HepG2 (cell line): ENCODE results near the gene ZNF575. TPM values are rescaled to one million over a fixed set of nuclear protein-coding genes. Genes with fewer than 3 reads are reported as not detected.

Experiments
- BCL6 ChIP-seq: IDR thresholded peaks from 2 replicates; pipeline ENCODE4 v1.6.1; 2016; ENCODE audit warnings: missing genetic modification reagents, missing compliant biosample characterization
- ELF1 ChIP-seq: sonication (generic); formaldehyde crosslinking; IDR thresholded peaks from 2 replicates; pipeline ENCODE4 v1.4.0; 2020; ENCODE audit warnings: missing genetic modification reagents
- EP300 ChIP-seq, 3 experiments: sonication (generic) in 1 of 3; formaldehyde crosslinking in 1 of 3; IDR thresholded peaks; 2 replicates each; pipeline versions ENCODE4 v1.5.1 to v1.6.1; 2011 to 2020; ENCODE audit warnings: low read depth in 2 of 3, low read length in 2 of 3, borderline replicate concordance in 1 of 3, improper control_type of control experiment in 1 of 3, mild to moderate bottlenecking in 1 of 3, missing genetic modification reagents in 1 of 3, moderate library complexity in 1 of 3
- GATAD2A ChIP-seq: IDR thresholded peaks from 2 replicates; pipeline ENCODE4 v1.6.1; 2016
- HINFP ChIP-seq: sonication (generic); formaldehyde crosslinking; IDR thresholded peaks from 2 replicates; pipeline ENCODE4 v1.4.0; 2020; ENCODE audit warnings: low read depth, mild to moderate bottlenecking, missing genetic modification reagents
- HMG20B ChIP-seq: conservative IDR thresholded peaks from 2 replicates; pipeline ENCODE4 v1.6.1; 2016; ENCODE audit warnings: missing genetic modification reagents, missing compliant biosample characterization
- KAT8 ChIP-seq: IDR thresholded peaks from 2 replicates; pipeline ENCODE4 v1.6.1; 2016; ENCODE audit warnings: missing genetic modification reagents, missing compliant biosample characterization
- KDM2A ChIP-seq: sonication (generic); formaldehyde crosslinking; IDR thresholded peaks from 2 replicates; pipeline ENCODE4 v1.4.0; 2020; ENCODE audit warnings: low read depth, missing genetic modification reagents, borderline replicate concordance
- MEIS1 ChIP-seq: sonication (generic); formaldehyde crosslinking; IDR thresholded peaks from 2 replicates; pipeline ENCODE4 v1.9.0; 2021; ENCODE audit warnings: mild to moderate bottlenecking, missing genetic modification reagents, moderate library complexity, borderline replicate concordance
- SPEN ChIP-seq: sonication (generic); formaldehyde crosslinking; IDR thresholded peaks from 2 replicates; pipeline ENCODE4 v1.5.1; 2020; ENCODE audit warnings: low read depth, mild to moderate bottlenecking, missing genetic modification reagents
- TBL1XR1 ChIP-seq: fragments of 150-350 bp; IDR thresholded peaks from 2 replicates; pipeline ENCODE4 v1.6.1; 2014; ENCODE audit warnings: borderline replicate concordance, low read length; ENCODE audit not compliant: partially characterized antibody
- TBX2 ChIP-seq: sonication (generic); formaldehyde crosslinking; IDR thresholded peaks from 2 replicates; pipeline ENCODE4 v1.5.0; 2020; ENCODE audit warnings: missing genetic modification reagents, mild to moderate bottlenecking, borderline replicate concordance
- THRA ChIP-seq: sonication (generic); formaldehyde crosslinking; IDR thresholded peaks from 2 replicates; pipeline ENCODE4 v1.4.0; 2020; ENCODE audit warnings: missing genetic modification reagents, borderline replicate concordance
- ZNF703 ChIP-seq: sonication (generic); formaldehyde crosslinking; IDR thresholded peaks from 2 replicates; pipeline ENCODE4 v1.5.1; 2020; ENCODE audit warnings: missing genetic modification reagents, mild to moderate bottlenecking, moderate library complexity, borderline replicate concordance
- ZSCAN5A ChIP-seq: sonication (generic); formaldehyde crosslinking; IDR thresholded peaks from 2 replicates; pipeline ENCODE4 v1.8.0; 2022; ENCODE audit warnings: mild to moderate bottlenecking, missing genetic modification reagents, borderline replicate concordance
- polyA plus RNA-seq, 8 experiments: library from polyadenylated mRNA; depleted of rRNA in 3 of 8; stranded (reverse) in 7 of 8; unstranded in 1 of 8; fragments of >200 nt; fragmentation: Illumina TruSeq in 4 of 8; extraction: Trizol in 4 of 8; gene quantifications; 2 replicates each; pipeline versions ENCODE4 v1.2.1 to v1.2.3, GENCODE V29; 2011 to 2016; ENCODE audit warnings: low read depth in 4 of 8, missing spikeins in 1 of 8, mixed read lengths in 1 of 8; ENCODE audit not compliant: insufficient read depth in 1 of 8
- total RNA-seq, 5 experiments: library from RNA; depleted of rRNA; stranded (reverse); fragments of >200 nt; fragmentation: Illumina TruSeq; extraction: Trizol; gene quantifications; 2 replicates each; pipeline ENCODE4 v1.2.3, GENCODE V29; 2016; ENCODE audit warnings: low read depth in 1 of 5
- TF ChIP-seq, protein P1 (sequence below): IDR thresholded peaks from 2 replicates; pipeline ENCODE4 v1.6.1; 2016; ENCODE audit warnings: low read depth, missing genetic modification reagents, missing compliant biosample characterization
- TF ChIP-seq, protein P2 (sequence below): IDR thresholded peaks from 2 replicates; pipeline ENCODE4 v1.6.1; 2016; ENCODE audit warnings: low read depth

Gene ZNF575
- total and polyA plus RNA-seq, 2 of the 13 experiments (the other 11 are each of a cell fraction or from before 2014, with no cell fraction given), result 0.17 to 0.27 TPM

DNA sequence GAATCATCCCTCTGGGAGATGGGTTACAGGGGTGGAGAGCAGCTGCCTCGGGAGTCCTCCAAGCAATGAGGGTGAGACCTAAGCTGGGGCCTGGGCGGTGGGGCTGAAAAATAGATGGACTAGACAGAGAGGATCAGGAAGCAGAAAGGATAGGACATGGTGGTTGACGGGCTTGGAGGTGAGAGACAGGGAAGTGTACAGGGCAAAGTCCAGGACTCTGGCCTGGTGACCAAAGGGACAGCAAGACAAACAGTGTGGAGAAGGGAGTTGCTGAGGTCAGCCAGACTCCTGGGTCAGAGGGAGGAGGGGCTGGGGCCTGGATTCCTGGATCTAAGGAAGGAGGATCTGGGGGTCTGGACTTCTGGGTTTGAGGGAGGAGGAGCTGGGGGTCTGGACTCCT is 33.9 kb upstream of the ZNF575 start (continued):
- peak; percentile 76; the same call in 1 of the 2 replicates for TF ChIP-seq THRA (CRISPR knock-in tag)
- TF ChIP-seq HMG20B, result no peak
- peak; percentile 54 to 61; a peak in 2 of 4 replicates for TF ChIP-seq EP300 (IDR thresholded peaks at IDR 0.05; ENCODE audit: low read depth in 2 of 2, low read length in 2 of 2)
- TF ChIP-seq EP300 (CRISPR knock-in tag; IDR thresholded peaks at IDR 0.05; ENCODE audit: borderline replicate concordance), result 0 out of 2 replicates have a peak, but pooled peaks have one; percentile 38
- TF ChIP-seq, protein P1, sequence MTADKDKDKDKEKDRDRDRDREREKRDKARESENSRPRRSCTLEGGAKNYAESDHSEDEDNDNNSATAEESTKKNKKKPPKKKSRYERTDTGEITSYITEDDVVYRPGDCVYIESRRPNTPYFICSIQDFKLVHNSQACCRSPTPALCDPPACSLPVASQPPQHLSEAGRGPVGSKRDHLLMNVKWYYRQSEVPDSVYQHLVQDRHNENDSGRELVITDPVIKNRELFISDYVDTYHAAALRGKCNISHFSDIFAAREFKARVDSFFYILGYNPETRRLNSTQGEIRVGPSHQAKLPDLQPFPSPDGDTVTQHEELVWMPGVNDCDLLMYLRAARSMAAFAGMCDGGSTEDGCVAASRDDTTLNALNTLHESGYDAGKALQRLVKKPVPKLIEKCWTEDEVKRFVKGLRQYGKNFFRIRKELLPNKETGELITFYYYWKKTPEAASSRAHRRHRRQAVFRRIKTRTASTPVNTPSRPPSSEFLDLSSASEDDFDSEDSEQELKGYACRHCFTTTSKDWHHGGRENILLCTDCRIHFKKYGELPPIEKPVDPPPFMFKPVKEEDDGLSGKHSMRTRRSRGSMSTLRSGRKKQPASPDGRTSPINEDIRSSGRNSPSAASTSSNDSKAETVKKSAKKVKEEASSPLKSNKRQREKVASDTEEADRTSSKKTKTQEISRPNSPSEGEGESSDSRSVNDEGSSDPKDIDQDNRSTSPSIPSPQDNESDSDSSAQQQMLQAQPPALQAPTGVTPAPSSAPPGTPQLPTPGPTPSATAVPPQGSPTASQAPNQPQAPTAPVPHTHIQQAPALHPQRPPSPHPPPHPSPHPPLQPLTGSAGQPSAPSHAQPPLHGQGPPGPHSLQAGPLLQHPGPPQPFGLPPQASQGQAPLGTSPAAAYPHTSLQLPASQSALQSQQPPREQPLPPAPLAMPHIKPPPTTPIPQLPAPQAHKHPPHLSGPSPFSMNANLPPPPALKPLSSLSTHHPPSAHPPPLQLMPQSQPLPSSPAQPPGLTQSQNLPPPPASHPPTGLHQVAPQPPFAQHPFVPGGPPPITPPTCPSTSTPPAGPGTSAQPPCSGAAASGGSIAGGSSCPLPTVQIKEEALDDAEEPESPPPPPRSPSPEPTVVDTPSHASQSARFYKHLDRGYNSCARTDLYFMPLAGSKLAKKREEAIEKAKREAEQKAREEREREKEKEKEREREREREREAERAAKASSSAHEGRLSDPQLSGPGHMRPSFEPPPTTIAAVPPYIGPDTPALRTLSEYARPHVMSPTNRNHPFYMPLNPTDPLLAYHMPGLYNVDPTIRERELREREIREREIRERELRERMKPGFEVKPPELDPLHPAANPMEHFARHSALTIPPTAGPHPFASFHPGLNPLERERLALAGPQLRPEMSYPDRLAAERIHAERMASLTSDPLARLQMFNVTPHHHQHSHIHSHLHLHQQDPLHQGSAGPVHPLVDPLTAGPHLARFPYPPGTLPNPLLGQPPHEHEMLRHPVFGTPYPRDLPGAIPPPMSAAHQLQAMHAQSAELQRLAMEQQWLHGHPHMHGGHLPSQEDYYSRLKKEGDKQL (CRISPR knock-in tag), result no peak
- TF ChIP-seq SPEN (CRISPR knock-in tag), result peak; percentile 64
- TF ChIP-seq, protein P2, sequence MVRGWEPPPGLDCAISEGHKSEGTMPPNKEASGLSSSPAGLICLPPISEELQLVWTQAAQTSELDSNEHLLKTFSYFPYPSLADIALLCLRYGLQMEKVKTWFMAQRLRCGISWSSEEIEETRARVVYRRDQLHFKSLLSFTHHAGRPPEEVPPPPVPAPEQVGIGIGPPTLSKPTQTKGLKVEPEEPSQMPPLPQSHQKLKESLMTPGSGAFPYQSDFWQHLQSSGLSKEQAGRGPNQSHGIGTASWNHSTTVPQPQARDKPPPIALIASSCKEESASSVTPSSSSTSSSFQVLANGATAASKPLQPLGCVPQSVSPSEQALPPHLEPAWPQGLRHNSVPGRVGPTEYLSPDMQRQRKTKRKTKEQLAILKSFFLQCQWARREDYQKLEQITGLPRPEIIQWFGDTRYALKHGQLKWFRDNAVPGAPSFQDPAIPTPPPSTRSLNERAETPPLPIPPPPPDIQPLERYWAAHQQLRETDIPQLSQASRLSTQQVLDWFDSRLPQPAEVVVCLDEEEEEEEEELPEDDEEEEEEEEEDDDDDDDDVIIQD (CRISPR knock-in tag), result peak; percentile 60; the same call in 1 of the 2 replicates
- peak; percentile 60; the same call in 1 of the 2 replicates for TF ChIP-seq TBX2 (CRISPR knock-in tag)
- no peak for TF ChIP-seq ZSCAN5A (CRISPR knock-in tag)
- TF ChIP-seq ELF1 (CRISPR knock-in tag), result peak; percentile 61
- peak; percentile 65; the same call in 1 of the 2 replicates for TF ChIP-seq KDM2A (CRISPR knock-in tag)
- TF ChIP-seq GATAD2A (CRISPR knock-in tag), result peak; percentile 85
- peak; percentile 65; the same call in 1 of the 2 replicates for TF ChIP-seq MEIS1
- TF ChIP-seq HINFP, result 0 out of 2 replicates have a peak, but pooled peaks have one; percentile 13
- TF ChIP-seq ZNF703, result no peak
- no peak for TF ChIP-seq TBL1XR1
- peak; percentile 56; the same call in 1 of the 2 replicates for TF ChIP-seq BCL6 (CRISPR knock-in tag)
- TF ChIP-seq KAT8 (CRISPR knock-in tag), result peak; percentile 70
